Uterus (tissue), 4 donors: ENCODE results near the gene EPHB6. TPM values are rescaled to one million over a fixed set of nuclear protein-coding genes. Genes with fewer than 3 reads are reported as not detected.

Experiments used
- DNase-seq, 2 donors: peaks; one replicate each; pipeline ENCODE4 v3.0.0-alpha.2; 2019 to 2020
- H3K27ac ChIP-seq, 2 donors: fragments of 200-600 bp; sonication (generic); 1 replicate in 1 of 2; 2 replicates in 1 of 2; pipeline ENCODE4 v1.5.1; 2016 to 2018
- H3K27me3 ChIP-seq, 2 donors: fragments of 200-600 bp; sonication (generic); one replicate each; pipeline ENCODE4 v1.5.1; 2018 to 2019; ENCODE audit warnings: control low read depth in 1 of 2
- H3K36me3 ChIP-seq, 2 donors: fragments of 200-600 bp; sonication (generic); one replicate each; pipeline ENCODE4 v1.5.1; 2019; ENCODE audit warnings: control low read depth in 1 of 2
- H3K4me1 ChIP-seq, 2 donors: fragments of 200-600 bp; sonication (generic); one replicate each; pipeline ENCODE4 v1.5.1; 2018 to 2019; ENCODE audit warnings: control low read depth in 1 of 2
- H3K4me3 ChIP-seq, 2 donors: fragments of 200-600 bp; sonication (generic); 1 replicate in 1 of 2; 2 replicates in 1 of 2; pipeline ENCODE4 v1.5.1; 2018 to 2019; ENCODE audit warnings: mild to moderate bottlenecking in 1 of 2
- H3K9me3 ChIP-seq, 2 donors: fragments of 200-600 bp; sonication (generic); one replicate each; pipeline ENCODE4 v1.5.1; 2019; ENCODE audit warnings: control low read depth in 1 of 2
- CTCF ChIP-seq, 4 experiments: fragments of 200-600 bp in 2 of 4; fragments of 450-650 bp in 2 of 4; sonication (generic) in 2 of 4; IDR thresholded peaks; one replicate each; pipeline ENCODE4 v1.5.1; 2016 to 2019; ENCODE audit warnings: antibody characterized with exemption in 4 of 4, mild to moderate bottlenecking in 2 of 4, moderate library complexity in 1 of 4
- POLR2A ChIP-seq, 2 donors: fragments of 450-650 bp; IDR thresholded peaks; one replicate each; pipeline ENCODE4 v1.6.1; 2016; ENCODE audit warnings: antibody characterized with exemption in 2 of 2, mild to moderate bottlenecking in 1 of 2, moderate library complexity in 1 of 2
- intact Hi-C: fragments of 100-400 bp; cut with DNase I; formaldehyde crosslinking; loops from one replicate; pipeline ENCODE4 v1.15.1; 2023; ENCODE audit warnings: low total_unique reads
- total RNA-seq, 4 donors: library from RNA; depleted of rRNA in 3 of 4; stranded (reverse); fragments of >200 nt in 3 of 4; gene quantifications; one replicate each; pipeline versions ENCODE4 v1.1.0 to v1.2.4, GENCODE V29; 2014 to 2023
- donor health status: DM: yes; HTN: yes; CAD: no.

Gene EPHB6
- total RNA-seq, 4 donors from 2014 or later = 1.5 to 34.6 (median 21.9) TPM

GRCh38 chr7:142910481-142910880 is 55.6 kb downstream of the EPHB6 start:
- intact Hi-C loops = no loop called here

GRCh38 chr7:142913051-142913450 is 58.2 kb downstream of the EPHB6 start:
- Histone ChIP-seq H3K4me1 (no peaks in the 10 kb centered on the region), H3K4me3 (no peak overlapping the region), H3K9me3 (no peaks in the 10 kb centered on the region), H3K27ac (no peak overlapping the region), H3K36me3 (no peaks in the 10 kb centered on the region), H3K27me3 (no peaks in the 10 kb centered on the region)
- intact Hi-C loops = no loop called here
- no peak for DNase-seq
- TF ChIP-seq POLR2A (IDR thresholded peaks at IDR 0.05) (no peak), CTCF (IDR thresholded peaks at IDR 0.05) (no peak)

More at GRCh38 chr7:142910481-142910880, 55.6 kb downstream of the EPHB6 start:
- Histone ChIP-seq H3K4me3 (no peak overlapping the region), H3K27me3 (no peaks in the 10 kb centered on the region), H3K9me3 (no peaks in the 10 kb centered on the region), H3K36me3 (no peaks in the 10 kb centered on the region), H3K27ac (no peak overlapping the region), H3K4me1 (no peaks in the 10 kb centered on the region)
- TF ChIP-seq POLR2A (IDR thresholded peaks at IDR 0.05) (no peak), CTCF (IDR thresholded peaks at IDR 0.05) (no peak)
- no peak for DNase-seq

DNA sequence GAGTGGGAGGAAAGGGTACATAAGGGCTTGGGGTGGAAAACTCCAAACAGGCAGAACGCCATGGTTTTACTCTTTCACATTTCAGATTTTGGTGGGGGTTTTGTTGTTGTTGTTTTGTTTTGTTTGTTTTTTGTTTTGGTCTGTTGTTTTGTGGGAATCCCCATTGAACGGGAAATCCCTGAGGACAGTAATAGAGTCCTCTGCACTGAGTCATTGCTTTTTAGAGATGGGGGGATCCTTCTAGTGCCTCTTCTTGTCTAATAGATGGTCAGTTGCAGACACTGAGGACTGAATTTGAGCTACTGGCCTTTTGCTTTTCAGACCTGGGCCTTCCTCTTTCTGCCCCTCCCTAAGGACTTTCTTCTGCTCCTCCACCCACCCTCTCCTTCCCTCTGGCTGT is 58.7 kb downstream of the EPHB6 start:
- H3K4me1 ChIP-seq = no peaks in the 10 kb centered on the region
- TF ChIP-seq POLR2A (IDR thresholded peaks at IDR 0.05) (no peak), CTCF (IDR thresholded peaks at IDR 0.05) (no peak)
- H3K4me3 ChIP-seq = no peak overlapping the region
- intact Hi-C loops = no loop called here
- no peaks in the 10 kb centered on the region for H3K36me3 ChIP-seq
- no peak overlapping the region for H3K27ac ChIP-seq
- no peak for DNase-seq
- no peaks in the 10 kb centered on the region for H3K9me3 ChIP-seq
- no peaks in the 10 kb centered on the region for H3K27me3 ChIP-seq

- intact Hi-C loops = no loop called here
- no peak overlapping the region for H3K27ac ChIP-seq
- TF ChIP-seq CTCF (IDR thresholded peaks at IDR 0.05) (no peak), POLR2A (IDR thresholded peaks at IDR 0.05) (no peak)
These were observed 59.2 kb downstream of the EPHB6 start for GRCh38 chr7:142914121-142914520.

GRCh38 chr7:142915315-142915714 is 60.4 kb downstream of the EPHB6 start:
- no peaks in the 10 kb centered on the region for H3K9me3 ChIP-seq
- DNase-seq = no peak
- no peaks in the 10 kb centered on the region for H3K27me3 ChIP-seq
- H3K36me3 ChIP-seq = no peaks in the 10 kb centered on the region
- H3K27ac ChIP-seq = no peak overlapping the region
- intact Hi-C loops = no loop called here
- H3K4me3 ChIP-seq = no peak overlapping the region
- no peak for TF ChIP-seq CTCF (IDR thresholded peaks at IDR 0.05)
- no peak for TF ChIP-seq POLR2A (IDR thresholded peaks at IDR 0.05)
- no peaks in the 10 kb centered on the region for H3K4me1 ChIP-seq

More at GRCh38 chr7:142914121-142914520, 59.2 kb downstream of the EPHB6 start:
- no peaks in the 10 kb centered on the region for H3K9me3 ChIP-seq
- H3K27me3 ChIP-seq = no peaks in the 10 kb centered on the region
- H3K4me3 ChIP-seq = no peak overlapping the region
- H3K4me1 ChIP-seq = no peaks in the 10 kb centered on the region
- no peaks in the 10 kb centered on the region for H3K36me3 ChIP-seq
- no peak for DNase-seq
